AG04450 (cell line): ENCODE results near the gene CCNY. TPM values are rescaled to one million over a fixed set of nuclear protein-coding genes. Genes with fewer than 3 reads are reported as not detected.

Experiments used
- CTCF ChIA-PET: fragments of 300-600, 350-600 bp; formaldehyde crosslinking; extraction: SDS; loops from one replicate; lab custom pipeline; 2022; ENCODE audit warnings: antibody characterized with exemption, inconsistent platforms; lab: Charles Lee
- POLR2A ChIA-PET: fragments of 350-600 bp; formaldehyde crosslinking; extraction: SDS; loops from one replicate; lab custom pipeline; 2021; ENCODE audit warnings: antibody characterized with exemption, inconsistent platforms; lab: Yijun Ruan, JAX
- DNase-seq: peaks from one replicate; pipeline ENCODE4 v3.0.0-alpha.2; 2011; ENCODE audit warnings: low read depth, low spot score
- H3K27ac ChIP-seq: one replicate; pipeline ENCODE4 v1.5.1; 2012; ENCODE audit warnings: low read depth, low read length, control low read depth
- H3K27me3 ChIP-seq: one replicate; pipeline ENCODE4 v1.6.0; 2012; ENCODE audit warnings: low read length; ENCODE audit not compliant: control insufficient read depth, insufficient read depth
- H3K4me3 ChIP-seq: 2 replicates; pipeline ENCODE4 v1.5.1; 2011; ENCODE audit warnings: mild to moderate bottlenecking, low read depth, low read length, control low read depth
- H3K9me3 ChIP-seq: 2 replicates; pipeline ENCODE4 v1.5.1; 2012; ENCODE audit warnings: low read length; ENCODE audit not compliant: control insufficient read depth, insufficient read depth
- polyA minus RNA-seq: library from RNA; depleted of rRNA, polyadenylated mRNA; stranded (reverse); fragments of >200 nt; gene quantifications from 2 replicates; pipeline ENCODE4 v1.2.3, GENCODE V29; 2011; rRNA and poly(A)+ RNA removed
- polyA plus RNA-seq: library from polyadenylated mRNA; depleted of rRNA; stranded (reverse); fragments of >200 nt; gene quantifications from 2 replicates; pipeline ENCODE4 v1.2.3, GENCODE V29; 2011; rRNA removed
- TF ChIP-seq, protein P1 (sequence below): IDR thresholded peaks from 2 replicates; pipeline ENCODE4 v1.5.1; 2011; ENCODE audit warnings: low read depth, low read length, control low read depth, inconsistent platforms

The CCNY gene
- polyA plus RNA-seq (90.2 and 97.3 TPM in 2 replicates), polyA minus RNA-seq (91.1 and 94.3 TPM in 2 replicates)

GRCh38 chr10:35336084-35336831 lies at the start of gene CCNY:
Gene CCNY (plus strand): TSS chr10:35336509. CDS start chr10:35337054, 545 bp downstream.
- no peaks in the 10 kb centered on the region; the same call in 1 of the 2 replicates for H3K9me3 ChIP-seq
- ChIA-PET CTCF (no interaction called here), POLR2A (interaction anchor here (0.6 kb wide), 1 partner anchor 55 kb away, joined by 10 read pairs; no protein-coding TSS in a partner anchor)
- H3K4me3 ChIP-seq = peak within 1 kb of the TSS; percentile 78
- DNase-seq = no peak
- H3K27ac ChIP-seq = no peak within 1 kb of the TSS
- H3K27me3 ChIP-seq = no peaks in the 10 kb centered on the region
- TF ChIP-seq, protein P1, sequence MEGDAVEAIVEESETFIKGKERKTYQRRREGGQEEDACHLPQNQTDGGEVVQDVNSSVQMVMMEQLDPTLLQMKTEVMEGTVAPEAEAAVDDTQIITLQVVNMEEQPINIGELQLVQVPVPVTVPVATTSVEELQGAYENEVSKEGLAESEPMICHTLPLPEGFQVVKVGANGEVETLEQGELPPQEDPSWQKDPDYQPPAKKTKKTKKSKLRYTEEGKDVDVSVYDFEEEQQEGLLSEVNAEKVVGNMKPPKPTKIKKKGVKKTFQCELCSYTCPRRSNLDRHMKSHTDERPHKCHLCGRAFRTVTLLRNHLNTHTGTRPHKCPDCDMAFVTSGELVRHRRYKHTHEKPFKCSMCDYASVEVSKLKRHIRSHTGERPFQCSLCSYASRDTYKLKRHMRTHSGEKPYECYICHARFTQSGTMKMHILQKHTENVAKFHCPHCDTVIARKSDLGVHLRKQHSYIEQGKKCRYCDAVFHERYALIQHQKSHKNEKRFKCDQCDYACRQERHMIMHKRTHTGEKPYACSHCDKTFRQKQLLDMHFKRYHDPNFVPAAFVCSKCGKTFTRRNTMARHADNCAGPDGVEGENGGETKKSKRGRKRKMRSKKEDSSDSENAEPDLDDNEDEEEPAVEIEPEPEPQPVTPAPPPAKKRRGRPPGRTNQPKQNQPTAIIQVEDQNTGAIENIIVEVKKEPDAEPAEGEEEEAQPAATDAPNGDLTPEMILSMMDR = no peak

- H3K4me3 ChIP-seq = no peak overlapping the region
- H3K9me3 ChIP-seq = no peaks in the 10 kb centered on the region
- ChIA-PET CTCF (no interaction called here), POLR2A (interaction anchor here (0.7 kb wide), 1 partner anchor 244 kb away, joined by 8 read pairs; no protein-coding TSS in a partner anchor)
- TF ChIP-seq, protein P1 = no peak
- no peak for DNase-seq
- H3K27ac ChIP-seq = no peak overlapping the region
- no peaks in the 10 kb centered on the region for H3K27me3 ChIP-seq
These were observed 47.1 kb upstream of the CCNY start for GRCh38 chr10:35289198-35289597.

GRCh38 chr10:35294506-35294905 lies 41.8 kb upstream of the CCNY start:
- DNase-seq = no peak
- TF ChIP-seq, protein P1 = no peak
- Histone ChIP-seq H3K4me3 (no peak overlapping the region), H3K27ac (no peak overlapping the region), H3K27me3 (no peaks in the 10 kb centered on the region), H3K9me3 (no peaks in the 10 kb centered on the region)
- ChIA-PET CTCF (interaction anchor here (0.5 kb wide), 1 partner anchor 1447 kb away, joined by 4 read pairs; no protein-coding TSS in a partner anchor), POLR2A (no interaction called here)

GRCh38 chr10:35299016-35299415 lies 37.3 kb upstream of the CCNY start:
- TF ChIP-seq, protein P1 = peak; percentile 6; the same call in 1 of the 2 replicates
- POLR2A ChIA-PET = no interaction called here
- DNase-seq = no peak
- H3K27me3 ChIP-seq = no peaks in the 10 kb centered on the region
- no peak overlapping the region for H3K4me3 ChIP-seq
- H3K9me3 ChIP-seq = no peaks in the 10 kb centered on the region
- no peak overlapping the region for H3K27ac ChIP-seq
- CTCF ChIA-PET = no interaction called here
